HG03460 (cell line): ENCODE measurements around the gene POLD4.

ENCODE experiments used
- ATAC-seq: cut with Tn5 transposase; IDR thresholded peaks from one replicate; pipeline ENCODE4 v1.9.1; 2021; ENCODE audit not compliant: unreplicated experiment

POLD4 gene

GRCh38 chr11:67303132-67303834 lies 50.1 kb downstream of the POLD4 start, which contains the start of gene SSH3:
Gene SSH3, plus strand, starts transcription at chr11:67303530. Its CDS starts 96 bp downstream, at chr11:67303626.
- ATAC-seq, result no peak

GRCh38 chr11:67302571-67303131 lies 50.7 kb downstream of the POLD4 start:
- ATAC-seq, result no peak

- ATAC-seq, result no peak
Measured at GRCh38 chr11:67301951-67302516, 51.3 kb downstream of the POLD4 start.

- no peak for ATAC-seq
Measured at GRCh38 chr11:67301313-67301921, 51.9 kb downstream of the POLD4 start.
